Measurements from ENCODE around the gene RELN.

GRCh38 chr7:103694304-103694703, 295.2 kb downstream of the RELN start:
- TF ChIP-seq POLR2A (IDR thresholded peaks at IDR 0.05) (no peak), CTCF (IDR thresholded peaks at IDR 0.05) (no peak)

All from heart left ventricle (tissue), 13 donors.